GM18499 (cell line): ENCODE data around the gene ZNF507.

ENCODE experiments used
- ATAC-seq: cut with Tn5 transposase; IDR thresholded peaks from one replicate; pipeline ENCODE4 v1.9.1; 2021; ENCODE audit warnings: moderate number of reproducible peaks; ENCODE audit not compliant: insufficient read depth, unreplicated experiment

The ZNF507 gene

DNA sequence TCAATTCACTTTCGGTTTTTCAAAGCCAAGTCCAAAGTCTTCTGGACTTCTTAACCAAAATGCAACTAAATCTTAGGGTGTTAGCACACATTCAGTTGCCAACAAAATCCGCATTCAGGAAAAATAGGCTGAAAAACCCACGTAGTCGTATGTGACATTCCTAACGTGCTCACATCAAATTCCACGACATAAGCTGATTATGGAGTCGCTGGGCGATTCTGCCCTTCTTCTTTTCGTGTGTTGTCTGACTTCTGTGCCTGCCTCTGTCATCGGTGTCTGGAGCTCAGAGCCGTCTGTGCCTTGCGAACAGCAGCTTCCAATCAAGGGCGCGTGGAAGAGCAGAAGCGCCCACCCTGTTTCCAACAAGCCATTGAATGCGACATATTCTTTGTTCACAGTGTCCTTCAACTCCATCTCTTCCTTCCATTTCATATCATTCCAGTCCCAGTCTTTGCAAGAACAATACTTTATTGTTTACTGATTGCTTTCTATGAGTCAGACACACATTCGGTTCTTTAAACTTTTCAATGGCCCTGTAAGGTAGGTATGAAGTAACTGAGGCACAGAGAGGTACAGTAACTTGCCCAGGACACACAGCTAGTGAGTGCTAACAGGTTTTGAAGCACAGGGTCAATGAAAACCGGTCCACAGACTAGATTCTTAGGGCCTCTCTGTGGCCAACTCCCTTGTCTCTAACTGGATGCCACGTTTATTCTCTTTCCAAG lies 8.2 kb upstream of the ZNF507 start:
- no peak for ATAC-seq

DNA sequence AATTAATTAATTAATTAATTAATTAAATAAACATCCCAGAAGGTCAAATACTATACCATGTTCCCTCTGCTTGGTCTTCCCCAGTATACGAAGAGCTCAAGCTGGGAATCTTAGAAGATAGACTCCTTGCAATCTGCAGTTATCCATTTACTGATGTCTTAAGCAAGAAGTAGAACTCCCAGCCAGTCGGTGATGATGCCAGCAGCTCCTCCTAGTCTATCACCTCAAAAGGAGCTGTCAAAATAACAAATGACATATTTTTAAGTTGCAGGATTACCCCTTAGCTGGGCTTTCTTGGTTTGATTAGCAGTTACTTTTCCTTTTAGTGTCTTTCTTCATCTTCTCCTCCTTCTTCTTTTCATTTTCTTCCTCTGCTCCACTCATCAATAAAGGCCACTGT lies 6.0 kb upstream of the ZNF507 start:
- no peak for ATAC-seq

DNA sequence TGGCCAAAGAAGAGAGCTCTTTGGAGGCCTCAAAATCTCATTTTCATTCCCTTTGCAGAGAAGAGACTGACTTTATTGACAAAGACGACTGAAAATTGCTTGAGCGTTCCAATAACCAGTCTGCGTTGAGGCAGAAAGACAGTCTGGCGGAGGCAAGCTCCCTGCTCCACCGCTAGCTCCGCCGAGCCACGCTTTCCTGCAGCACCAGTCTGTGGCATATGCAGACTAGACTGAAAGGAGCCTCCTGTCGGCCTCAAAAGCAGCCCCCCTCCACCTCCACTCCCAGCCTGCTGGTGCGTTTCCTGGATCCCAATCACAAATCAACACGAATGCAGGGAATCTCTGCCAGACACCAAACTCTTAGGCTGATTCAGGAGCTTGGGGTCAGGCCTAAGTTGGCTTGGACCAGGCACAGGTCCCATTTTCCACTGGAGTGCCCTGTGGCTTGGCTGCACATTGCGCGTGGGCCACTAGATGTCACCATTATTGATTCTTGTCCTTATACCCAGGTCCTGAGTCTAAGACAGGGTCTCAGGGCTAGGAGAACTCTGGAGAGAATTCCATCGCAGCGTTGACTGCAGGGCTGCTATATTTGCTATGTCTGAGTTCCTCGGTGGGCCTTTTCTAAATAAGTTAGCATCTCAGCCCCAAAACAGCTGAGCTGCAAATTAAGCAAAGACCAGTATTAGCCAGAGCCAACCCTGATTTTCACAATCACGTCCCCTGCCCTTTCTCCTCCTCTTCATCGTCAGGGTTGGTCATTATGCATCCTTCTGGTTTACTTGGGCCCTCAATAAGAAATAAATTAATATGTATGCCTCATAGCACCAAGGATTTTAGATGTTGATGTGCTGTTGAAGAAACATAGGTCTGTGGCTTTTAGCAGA lies 5.2 kb upstream of the ZNF507 start:
- no peak for ATAC-seq

DNA sequence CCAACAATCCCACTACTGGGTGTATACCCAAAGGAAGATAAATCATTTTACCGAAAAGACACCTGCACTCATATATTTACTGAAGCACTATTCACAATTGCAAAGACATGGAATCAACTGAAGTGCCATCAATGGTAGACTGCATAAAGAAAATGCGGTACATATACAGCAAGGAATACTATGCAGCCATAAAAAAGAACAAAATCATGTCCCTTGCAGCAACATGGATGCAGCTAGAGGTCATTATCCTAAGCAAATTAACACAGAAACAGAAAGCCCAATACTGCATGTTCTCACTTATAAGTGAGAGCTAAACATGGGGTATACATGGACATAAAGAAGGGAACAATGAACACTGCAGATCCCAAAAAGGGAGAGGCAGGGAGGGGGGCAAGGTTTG lies 2.7 kb upstream of the ZNF507 start:
- ATAC-seq = no peak

DNA sequence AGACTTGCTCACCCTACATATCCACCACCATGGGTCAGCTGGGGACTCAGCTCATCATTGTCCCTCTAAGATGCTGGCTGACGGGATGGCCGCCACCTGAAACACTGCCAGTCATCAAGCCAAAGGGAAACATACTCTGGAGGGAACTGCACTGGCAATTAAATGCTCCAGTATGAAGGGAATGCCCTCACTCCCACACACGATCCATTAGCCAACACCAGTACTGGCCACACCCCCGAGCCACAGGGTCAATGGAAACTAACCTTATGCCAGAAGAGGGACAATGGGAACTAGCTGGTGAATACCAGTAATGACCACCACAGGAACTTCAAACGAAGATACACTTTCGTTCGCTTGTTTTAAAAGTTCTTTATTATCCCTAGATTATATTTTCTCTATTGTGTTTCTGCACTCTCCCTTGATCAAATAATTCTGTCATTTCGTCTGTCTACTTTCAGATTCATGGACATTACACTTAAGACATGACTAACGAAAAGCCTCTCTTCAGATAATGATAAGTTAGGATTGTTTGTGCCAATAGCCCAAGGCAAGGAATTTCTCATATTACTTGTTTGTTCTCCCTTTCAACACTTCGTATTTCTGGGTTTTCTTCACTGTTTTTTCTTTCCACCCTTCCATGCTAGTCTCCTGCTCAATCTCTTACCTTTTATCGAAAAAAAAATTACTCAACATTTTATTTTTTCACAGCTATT lies 1.7 kb upstream of the ZNF507 start:
- no peak for ATAC-seq

DNA sequence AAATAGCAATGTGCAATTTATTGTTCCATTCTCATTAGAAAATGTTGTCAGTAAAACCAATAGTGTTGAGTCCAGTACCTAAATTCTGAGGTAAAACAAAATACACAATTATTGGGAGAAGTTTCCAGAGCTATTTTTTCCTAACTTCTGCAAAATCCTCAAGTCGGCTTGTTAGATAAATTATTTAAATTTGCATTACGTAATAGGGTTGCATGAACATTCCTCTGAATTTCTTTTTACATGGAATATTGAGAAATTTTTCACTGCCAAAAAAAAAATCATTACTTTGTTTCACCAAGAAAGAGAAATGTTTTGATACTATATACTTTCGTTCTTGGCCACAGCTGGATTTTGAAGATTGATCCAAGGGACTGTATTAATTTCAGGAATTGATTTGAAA lies 1.5 kb downstream of the ZNF507 start:
- ATAC-seq = no peak

DNA sequence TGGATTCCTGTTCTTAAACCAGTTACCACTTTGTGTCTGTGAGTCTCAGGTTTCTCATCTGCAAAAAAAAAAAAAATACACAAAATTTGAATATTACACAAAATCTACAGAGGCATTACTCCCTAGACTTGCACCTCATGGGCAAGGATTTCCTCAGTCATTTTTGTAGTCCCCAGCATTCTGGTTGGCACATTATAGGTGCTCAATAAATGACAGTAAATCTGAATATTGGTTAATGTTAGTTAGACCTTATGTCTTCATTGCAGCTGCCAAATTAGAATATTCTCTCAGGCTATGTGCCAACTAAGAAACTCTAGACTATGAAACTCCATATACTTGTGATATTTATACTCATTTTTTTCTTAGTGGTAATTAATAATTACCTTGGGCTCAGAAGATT lies 2.2 kb downstream of the ZNF507 start:
- ATAC-seq = no peak

DNA sequence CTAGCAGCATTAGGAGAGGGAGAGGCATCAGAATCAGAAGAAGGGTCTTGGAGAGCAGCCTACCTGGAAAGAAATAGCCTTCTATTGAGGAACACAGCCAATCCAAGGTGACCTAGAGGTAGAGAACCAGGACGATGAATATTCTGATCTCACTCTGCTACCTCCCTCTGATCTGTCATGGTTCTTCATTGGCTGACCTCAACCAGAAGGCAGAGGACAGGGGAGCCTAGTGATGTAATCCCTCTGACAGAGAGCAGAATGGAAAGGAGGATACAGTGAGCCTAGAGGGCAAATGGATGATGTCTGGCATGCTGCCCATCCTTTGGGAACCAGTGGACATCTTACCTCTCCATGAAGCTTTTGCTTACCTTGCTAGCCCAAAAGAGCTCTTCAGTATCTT lies 3.6 kb downstream of the ZNF507 start:
- ATAC-seq = no peak

DNA sequence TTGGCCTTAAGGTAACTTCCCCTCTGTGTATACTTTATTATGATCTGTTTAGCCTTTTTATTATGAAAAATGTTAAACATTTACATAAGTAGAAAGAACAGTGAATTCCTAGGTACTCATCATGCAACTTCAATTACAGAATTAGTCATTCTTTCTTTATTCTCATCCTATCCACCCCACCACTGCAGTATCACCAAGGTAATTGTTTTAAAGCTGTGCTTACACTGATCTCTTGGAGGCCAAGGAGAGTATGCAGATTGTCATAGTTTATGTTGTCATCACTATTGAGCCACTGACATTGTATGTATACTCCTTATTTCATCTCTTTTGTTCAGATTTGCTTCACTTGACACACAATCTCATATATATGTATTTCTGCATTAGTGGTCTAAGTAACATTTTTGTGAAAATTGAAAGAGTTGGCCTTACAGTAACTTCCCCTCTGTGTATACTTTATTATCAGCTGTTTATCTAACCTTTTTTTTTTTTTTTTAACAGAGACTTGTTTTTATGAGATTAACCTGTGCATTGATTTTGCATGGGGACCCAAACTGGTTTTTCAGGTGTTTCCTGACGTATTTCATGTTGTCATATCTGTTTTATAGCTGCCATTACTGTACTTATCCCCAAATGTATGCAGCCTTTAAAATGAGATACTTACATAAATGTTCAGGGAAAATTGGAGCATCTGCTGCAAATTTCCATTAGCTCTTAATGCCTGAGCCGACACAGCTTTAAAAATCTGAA lies 4.5 kb downstream of the ZNF507 start:
- no peak for ATAC-seq

DNA sequence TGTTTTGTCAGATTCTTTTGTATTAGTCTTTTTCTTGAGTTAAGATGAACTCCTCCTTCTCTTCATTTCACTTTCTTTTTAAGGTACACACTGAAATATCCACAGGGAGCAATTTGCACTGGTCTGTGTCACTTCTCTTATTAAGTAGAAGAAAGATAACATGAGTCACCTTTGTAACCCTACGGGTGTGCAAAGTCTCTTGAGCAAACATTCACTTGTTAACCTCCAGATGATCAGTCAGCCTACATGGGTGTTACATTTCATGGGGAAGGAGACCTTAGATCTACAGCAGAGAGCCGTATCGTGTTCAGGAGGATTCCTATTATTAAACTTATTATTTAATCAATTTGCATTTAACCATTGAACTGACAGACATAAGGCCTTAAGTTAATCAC lies 5.1 kb downstream of the ZNF507 start:
- no peak for ATAC-seq

DNA sequence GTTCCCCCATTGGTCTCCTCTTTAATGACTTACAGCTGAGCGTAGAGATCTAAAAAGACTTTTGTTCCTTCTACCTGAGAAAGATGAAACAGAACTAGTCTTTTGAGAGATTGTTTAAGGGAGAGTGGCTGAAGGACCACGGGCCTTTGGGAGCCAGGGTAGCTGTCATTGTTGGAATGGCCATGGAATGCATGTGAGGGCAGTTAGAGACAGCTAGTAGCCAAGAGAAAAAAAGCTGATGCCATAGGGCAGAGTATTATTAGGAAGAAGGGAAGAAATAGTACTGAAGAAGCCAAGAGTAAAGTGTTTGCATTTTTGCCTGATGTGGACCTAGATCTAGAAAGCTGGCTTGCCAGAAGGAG lies 5.6 kb downstream of the ZNF507 start:
- no peak for ATAC-seq

DNA sequence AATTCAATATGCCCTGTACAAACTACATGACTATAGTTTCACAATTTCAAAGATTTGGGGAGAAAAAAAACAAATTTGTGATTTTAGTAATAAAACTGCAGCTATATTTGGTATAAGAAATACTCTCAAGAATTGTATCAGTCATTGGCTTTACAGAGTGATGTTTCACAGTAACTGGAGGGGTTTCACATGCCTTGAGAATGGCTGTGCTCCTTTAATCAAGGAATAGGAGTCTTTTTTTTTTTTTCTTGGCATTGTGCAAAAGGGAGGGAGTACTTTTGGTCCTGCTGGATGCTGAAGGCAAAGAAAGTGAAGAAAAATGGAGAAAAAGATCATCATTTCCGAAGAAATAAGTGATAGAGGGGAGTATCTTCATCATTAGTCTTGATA lies 6.8 kb downstream of the ZNF507 start:
- no peak for ATAC-seq

DNA sequence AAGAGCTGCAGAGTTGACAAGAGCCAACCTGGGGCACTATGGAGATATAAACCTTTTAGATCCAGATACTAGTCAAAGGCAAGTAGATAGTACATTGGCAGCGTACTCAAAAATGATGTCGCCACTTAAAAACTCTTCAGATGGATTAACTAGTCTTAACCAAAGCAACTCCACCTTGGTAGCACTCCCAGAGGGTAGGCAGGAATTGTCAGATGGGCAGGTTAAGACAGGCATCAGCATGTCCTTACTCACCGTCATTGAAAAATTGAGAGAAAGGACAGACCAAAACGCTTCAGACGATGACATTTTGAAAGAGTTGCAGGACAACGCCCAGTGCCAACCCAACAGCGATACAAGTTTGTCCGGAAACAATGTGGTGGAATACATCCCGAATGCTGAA lies 8.9 kb downstream of the ZNF507 start:
- ATAC-seq = no peak

DNA sequence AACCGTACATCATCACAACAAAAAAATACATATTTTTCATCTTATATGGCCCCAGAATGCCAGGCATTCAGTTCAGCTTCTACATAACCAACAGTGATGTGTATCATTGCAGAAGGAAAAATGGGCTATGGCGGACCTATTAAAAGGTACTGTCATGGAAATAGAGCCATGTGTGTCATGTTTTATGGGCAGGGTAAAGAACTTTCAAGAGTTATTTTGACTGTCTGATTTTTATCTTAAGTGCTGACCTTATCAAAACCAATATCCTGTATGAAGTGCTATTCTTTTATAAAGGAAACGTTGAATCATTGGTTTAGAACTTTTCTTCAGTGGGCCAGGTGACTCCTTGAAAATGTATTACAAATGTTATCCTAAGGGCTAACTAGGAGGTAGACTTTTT lies 9.9 kb downstream of the ZNF507 start:
- no peak for ATAC-seq

DNA sequence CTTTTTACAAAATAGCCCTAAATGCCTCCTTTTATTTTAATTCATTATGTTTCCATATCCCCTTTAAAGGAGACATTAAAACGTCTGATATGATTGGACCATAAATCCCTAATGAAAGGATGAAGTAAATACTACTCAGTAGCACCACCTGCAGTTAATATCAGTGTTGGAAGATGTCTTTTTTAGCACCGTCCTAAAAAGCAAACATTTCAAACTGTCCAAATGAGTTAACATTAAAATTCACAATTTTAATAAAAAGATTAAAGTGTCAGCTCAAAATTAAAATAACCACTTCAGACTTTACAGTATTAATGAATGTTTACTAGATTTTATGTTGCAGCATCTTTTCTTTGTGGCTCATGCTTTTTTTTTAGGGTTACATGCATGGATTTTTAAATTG lies 12.3 kb downstream of the ZNF507 start:
- ATAC-seq = no peak

DNA sequence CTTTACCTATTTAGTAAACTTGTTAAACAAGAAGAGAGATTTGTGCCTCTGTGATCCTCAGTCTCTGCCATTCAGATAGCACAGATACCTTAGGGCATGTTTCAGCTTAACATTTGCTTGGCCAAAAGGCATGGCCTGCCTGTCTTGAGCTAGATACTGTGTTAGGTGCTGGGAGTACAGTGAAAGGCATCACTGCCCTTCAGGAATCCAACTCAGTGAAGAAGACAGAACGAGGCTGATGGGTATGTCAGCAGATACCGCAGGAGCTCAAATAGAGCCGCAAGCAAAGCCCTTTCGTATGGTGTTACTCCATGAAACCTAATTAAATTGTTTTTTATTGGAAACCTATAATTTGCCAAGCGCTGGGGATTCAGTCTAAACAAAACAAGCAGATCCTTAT lies 12.9 kb downstream of the ZNF507 start:
- no peak for ATAC-seq

DNA sequence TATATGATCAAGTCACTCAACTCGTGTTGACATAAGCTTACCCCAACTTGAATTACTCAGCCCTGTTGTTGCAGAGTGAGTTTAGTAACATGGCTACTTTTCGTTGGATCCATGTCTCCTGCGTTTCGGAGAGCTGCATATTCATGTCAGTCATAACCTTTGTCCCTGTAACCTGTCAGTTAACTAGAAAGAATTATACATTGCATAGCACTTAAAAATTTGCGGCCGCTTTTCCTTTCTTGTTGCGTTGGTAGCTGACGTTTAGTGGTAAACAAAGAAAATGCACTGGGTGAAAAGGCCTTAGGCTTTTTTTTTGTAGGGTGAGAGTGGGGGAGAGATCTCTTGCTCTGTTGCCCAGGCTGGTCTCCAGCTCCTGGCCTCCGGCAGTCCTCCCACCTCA lies 14.2 kb downstream of the ZNF507 start:
- ATAC-seq = no peak

DNA sequence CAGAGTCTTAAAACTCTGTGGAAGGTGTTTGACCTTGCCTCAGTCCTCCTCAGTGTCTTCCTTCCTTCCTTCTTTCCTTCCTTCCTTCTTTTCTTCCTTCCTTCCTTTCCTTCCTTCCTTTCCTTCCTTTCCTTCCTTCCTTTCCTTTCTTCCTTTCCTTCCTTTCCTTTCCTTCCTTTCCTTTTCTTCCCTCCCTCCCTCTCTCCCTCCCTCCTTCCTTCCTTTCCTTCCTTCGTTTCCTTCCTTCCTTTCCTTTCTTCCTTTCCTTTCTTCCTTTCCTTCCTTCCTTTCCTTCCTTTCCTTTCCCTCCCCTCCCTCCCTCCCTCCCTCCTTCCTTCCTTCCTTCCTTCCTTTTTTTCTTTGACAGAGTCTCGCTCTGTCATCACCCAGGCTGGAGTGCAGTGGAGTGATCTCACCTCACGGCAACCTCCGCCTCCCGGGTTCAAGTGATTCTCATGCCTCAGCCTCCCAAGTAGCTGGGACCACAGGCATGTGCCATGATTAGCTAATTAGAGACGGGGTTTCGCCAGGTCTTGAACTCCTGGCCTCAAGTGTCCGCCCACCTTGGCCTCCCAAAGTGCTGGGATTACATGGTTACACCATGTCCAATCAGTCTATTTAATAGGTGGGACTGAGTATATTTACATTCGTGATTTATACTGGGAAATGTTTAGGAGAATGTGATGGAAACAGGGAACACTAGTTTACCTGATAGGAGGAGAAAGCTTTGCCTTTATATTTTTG lies 16.3 kb downstream of the ZNF507 start:
- ATAC-seq = no peak

DNA sequence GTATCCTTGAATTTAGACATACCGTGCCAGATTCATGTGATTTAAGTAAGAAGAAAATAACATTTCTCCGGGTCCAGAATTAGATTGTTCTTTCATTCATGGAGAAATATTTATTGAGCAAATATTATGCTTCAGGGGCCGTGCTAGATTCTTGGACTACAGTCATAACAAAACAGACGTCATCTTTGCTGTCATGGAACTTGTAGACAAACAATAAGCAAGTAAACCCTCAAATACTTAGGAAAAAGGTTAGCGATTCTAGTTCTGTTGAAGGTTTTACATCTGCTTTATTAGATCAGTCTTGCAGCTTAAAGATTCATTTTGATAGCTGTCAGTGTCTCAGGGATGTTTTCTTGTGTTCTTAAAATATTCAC lies 16.9 kb downstream of the ZNF507 start:
- ATAC-seq = no peak

DNA sequence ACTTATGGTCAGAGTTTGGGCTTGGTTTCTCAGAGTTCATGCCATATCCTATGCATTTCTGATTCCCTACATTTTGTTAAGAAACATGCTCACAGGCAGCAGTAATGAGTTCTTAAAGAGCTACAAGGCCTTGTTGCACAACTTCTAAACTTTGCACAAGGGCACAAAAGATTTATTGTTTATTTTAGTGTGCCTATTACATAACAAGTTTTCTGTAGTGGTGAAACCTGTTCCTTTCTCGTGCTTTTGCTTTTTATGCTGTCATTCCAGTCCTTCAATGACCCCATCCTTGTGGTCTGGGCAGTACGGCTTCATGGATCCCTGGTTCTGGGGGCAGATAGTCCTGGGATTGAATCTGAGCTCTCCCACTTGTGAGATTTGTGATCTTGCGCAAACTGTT lies 17.8 kb downstream of the ZNF507 start:
- ATAC-seq = no peak
